Measurements from ENCODE around the gene GOLIM4.

Gene GOLIM4

DNA sequence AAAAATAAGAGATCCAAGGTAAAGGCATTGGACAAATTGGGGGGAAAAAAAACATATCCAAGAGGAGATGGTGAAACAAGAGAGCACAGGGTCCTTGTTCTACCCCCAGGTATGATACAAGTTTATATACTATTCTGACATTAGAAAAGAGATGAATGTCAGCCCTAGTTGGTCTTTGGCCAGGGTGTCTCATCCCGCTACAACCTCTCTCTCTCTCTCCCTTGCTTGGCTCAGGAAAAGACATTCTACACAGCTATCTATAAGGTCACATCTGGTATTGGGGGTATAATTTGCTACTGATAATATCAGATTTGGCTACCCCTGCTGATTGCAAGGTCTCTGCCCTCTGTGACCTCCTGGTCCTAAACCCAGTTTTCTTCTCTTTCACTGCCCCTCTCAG is 117.2 kb downstream of the GOLIM4 start:
- DNase-seq, result no peak

GRCh38 chr3:167978071-167978470 is 117.7 kb downstream of the GOLIM4 start:
- no peak for DNase-seq

- DNase-seq, result no peak
Measured at GRCh38 chr3:167976516-167977361, 119.0 kb downstream of the GOLIM4 start.

DNA sequence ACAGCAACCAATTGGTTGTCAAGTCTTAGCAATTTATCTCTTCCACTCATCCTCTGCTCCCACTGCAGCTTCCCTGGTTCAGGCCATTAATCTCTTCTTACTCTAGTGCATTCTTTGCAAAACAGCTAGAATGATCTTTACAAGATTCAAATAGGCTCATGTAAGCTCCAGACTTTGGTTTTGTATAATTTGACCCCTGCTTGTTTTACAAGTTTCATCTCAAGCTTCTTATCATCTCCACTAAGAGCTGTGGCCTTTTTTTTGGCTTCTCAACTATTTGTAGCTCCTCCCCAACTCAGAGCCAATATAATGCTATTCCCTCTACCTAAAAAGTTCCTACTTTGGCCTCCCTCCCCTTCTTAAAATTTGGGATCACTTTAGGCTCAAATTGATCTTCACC is 121.8 kb downstream of the GOLIM4 start:
- no peak for DNase-seq

- no peak for DNase-seq
Measured at GRCh38 chr3:167973046-167973445, 122.7 kb downstream of the GOLIM4 start.

DNA sequence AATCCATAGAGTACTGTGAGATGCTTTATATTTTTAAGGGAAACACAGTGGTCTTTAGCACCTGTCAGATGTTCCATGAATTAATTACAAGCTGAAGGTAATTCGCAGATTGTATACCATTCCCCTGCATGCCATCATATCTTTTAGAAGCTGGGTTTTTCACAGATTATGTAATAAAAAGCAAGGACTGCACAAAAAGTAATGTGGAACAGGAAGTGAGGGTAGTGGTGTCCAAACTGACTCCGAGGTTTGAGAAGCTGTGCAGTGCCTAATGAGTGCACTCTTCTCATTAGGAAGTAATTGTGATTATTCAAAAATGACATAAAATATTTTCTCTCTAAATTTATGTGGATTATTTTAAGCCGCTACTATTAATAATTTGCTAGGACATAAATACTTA is 123.2 kb downstream of the GOLIM4 start:
- DNase-seq, result no peak

DNA sequence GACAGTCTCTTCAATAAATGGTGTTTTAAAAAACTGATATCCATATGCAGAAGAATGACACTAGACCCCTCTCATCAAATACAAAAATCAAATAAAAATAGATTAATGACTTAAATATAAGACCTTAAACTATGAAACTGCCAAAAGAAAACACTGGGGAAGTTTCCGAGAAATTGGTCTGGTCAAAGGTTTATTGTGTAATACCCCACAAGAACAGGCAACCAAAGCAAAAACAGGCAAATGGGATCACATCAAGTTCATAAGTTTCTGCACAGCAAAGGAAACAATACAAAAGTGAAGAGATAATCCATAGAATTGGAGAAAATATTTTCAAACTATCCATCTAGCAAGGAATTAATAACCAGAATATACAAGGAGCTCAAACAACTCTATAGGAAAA is 126.2 kb downstream of the GOLIM4 start:
- no peak for DNase-seq

GRCh38 chr3:167967257-167968036 is 128.3 kb downstream of the GOLIM4 start:
- no peak for DNase-seq
